BJ (cell line): ENCODE measurements around the gene PROS1. TPM values are rescaled to one million over a fixed set of nuclear protein-coding genes. Genes with fewer than 3 reads are reported as not detected.
A peak's percentile ranks its signal among the peaks of the same experiment; 100 is the strongest.
"Not testable (repeated sequence)": the region's sequence is repeated elsewhere in the genome, so short reads cannot be mapped to it uniquely, and the experiment has no call there.

Experiments
- CTCF ChIA-PET: fragments of 350-600 bp; formaldehyde crosslinking; extraction: SDS; loops from one replicate; lab custom pipeline; 2021; ENCODE audit warnings: antibody characterized with exemption, inconsistent platforms; lab: Yijun Ruan, JAX
- POLR2A ChIA-PET: fragments of 300-600 bp; sonication (Branson Sonifier 250); formaldehyde crosslinking; extraction: SDS; loops from one replicate; lab custom pipeline; 2021; ENCODE audit warnings: antibody characterized with exemption; lab: Charles Lee
- DNase-seq: peaks from one replicate; pipeline ENCODE4 v3.0.0-alpha.2; 2011; ENCODE audit warnings: low read depth
- H3K27me3 ChIP-seq: 2 replicates; pipeline ENCODE4 v1.6.0; 2011; ENCODE audit warnings: low read length; ENCODE audit not compliant: control insufficient read depth, insufficient read depth
- H3K36me3 ChIP-seq: 2 replicates; pipeline ENCODE4 v1.5.1; 2011; ENCODE audit warnings: low read length; ENCODE audit not compliant: control insufficient read depth, insufficient read depth
- H3K4me3 ChIP-seq: 2 replicates; pipeline ENCODE4 v1.5.1; 2011; ENCODE audit warnings: low read depth, mild to moderate bottlenecking, control low read depth, low read length
- CTCF ChIP-seq: IDR thresholded peaks from 2 replicates; pipeline ENCODE4 v1.5.1; 2011; ENCODE audit warnings: low read depth, mild to moderate bottlenecking, control low read depth, inconsistent platforms, low read length, moderate library complexity; ENCODE audit not compliant: insufficient read depth
- polyA plus RNA-seq: library from polyadenylated mRNA; depleted of rRNA; stranded (reverse); fragments of >200 nt; gene quantifications from 2 replicates; pipeline ENCODE4 v1.2.3, GENCODE V29; 2011; rRNA removed
- small RNA-seq: library from RNA; depleted of rRNA; stranded (forward); fragments of <200 nt; gene quantifications from one replicate; pipeline ENCODE3, GENCODE V24; 2012; ENCODE audit warnings: low replicate concordance, low read depth; ENCODE audit not compliant: insufficient read length

PROS1 gene
- polyA plus RNA-seq, 1 experiment = 2.0 TPM

GRCh38 chr3:93867425-93867824 is 106.3 kb downstream of the PROS1 start:
- no peak for DNase-seq
- Histone ChIP-seq H3K27me3 (no peaks in the 10 kb centered on the region), H3K36me3 (no peaks in the 10 kb centered on the region), H3K4me3 (no peak overlapping the region)
- TF ChIP-seq CTCF = no peak
- ChIA-PET POLR2A (no interaction called here), CTCF (no interaction called here)

GRCh38 chr3:93861017-93861416 is 112.7 kb downstream of the PROS1 start:
- no peaks in the 10 kb centered on the region for H3K27me3 ChIP-seq
- ChIA-PET CTCF (no interaction called here), POLR2A (no interaction called here)
- DNase-seq = no peak
- no peak overlapping the region for H3K4me3 ChIP-seq
- H3K36me3 ChIP-seq = no peaks in the 10 kb centered on the region
- no peak for TF ChIP-seq CTCF

- Histone ChIP-seq H3K27me3 (no peaks in the 10 kb centered on the region), H3K4me3 (no peak overlapping the region), H3K36me3 (no peaks in the 10 kb centered on the region)
- CTCF ChIA-PET = no interaction called here
- POLR2A ChIA-PET = no interaction called here
- no peak for DNase-seq
- no peak for TF ChIP-seq CTCF
These were observed 118.3 kb downstream of the PROS1 start for GRCh38 chr3:93855401-93855800.

GRCh38 chr3:93852228-93852627 is 121.5 kb downstream of the PROS1 start:
- POLR2A ChIA-PET, H3K4me3 ChIP-seq, DNase-seq, H3K36me3 ChIP-seq, CTCF ChIA-PET, H3K27me3 ChIP-seq: not testable (repeated sequence)

- ChIA-PET CTCF (no interaction called here), POLR2A (no interaction called here)
- no peak overlapping the region for H3K4me3 ChIP-seq
These were observed 129.7 kb downstream of the PROS1 start for GRCh38 chr3:93843981-93844380.

GRCh38 chr3:93839193-93839592 is 134.5 kb downstream of the PROS1 start:
- CTCF ChIA-PET, DNase-seq, POLR2A ChIA-PET: not testable (repeated sequence)

More at GRCh38 chr3:93843981-93844380, 129.7 kb downstream of the PROS1 start:
- peak; percentile 43 for DNase-seq
- no peaks in the 10 kb centered on the region for H3K36me3 ChIP-seq
- no peak for TF ChIP-seq CTCF
- H3K27me3 ChIP-seq = no peaks in the 10 kb centered on the region

More at GRCh38 chr3:93839193-93839592, 134.5 kb downstream of the PROS1 start:
- H3K36me3 ChIP-seq, H3K4me3 ChIP-seq, H3K27me3 ChIP-seq: not testable (repeated sequence)

Small RNA genes within 50 kb of the gene (small RNA-seq; reads per million reads assigned to genes)
- gene RF00019 (not detected), gene RNU6-488P (not detected), gene RNU6-511P (not detected)

Other genes with a start within 250 kb of the PROS1 start
- 4.6 and 5.3 TPM in 2 replicates for gene ARL13B, start 6.3 kb upstream of the PROS1 start, polyA plus RNA-seq
- gene STX19, start 54.7 kb upstream of the PROS1 start, polyA plus RNA-seq = not detected in 2 replicates
- 1.6 and 2.5 TPM in 2 replicates for gene DHFR2, start 89.0 kb upstream of the PROS1 start, polyA plus RNA-seq
- 8.2 and 8.7 TPM in 2 replicates for gene NSUN3, start 89.2 kb upstream of the PROS1 start, polyA plus RNA-seq